Measurements from ENCODE around the gene MMP28. TPM values are rescaled to one million over a fixed set of nuclear protein-coding genes. Genes with fewer than 3 reads are reported as not detected.

MMP28 gene
- polyA plus RNA-seq, 6 donors from 2014 or later: 0.21 TPM; not detected in 5

DNA sequence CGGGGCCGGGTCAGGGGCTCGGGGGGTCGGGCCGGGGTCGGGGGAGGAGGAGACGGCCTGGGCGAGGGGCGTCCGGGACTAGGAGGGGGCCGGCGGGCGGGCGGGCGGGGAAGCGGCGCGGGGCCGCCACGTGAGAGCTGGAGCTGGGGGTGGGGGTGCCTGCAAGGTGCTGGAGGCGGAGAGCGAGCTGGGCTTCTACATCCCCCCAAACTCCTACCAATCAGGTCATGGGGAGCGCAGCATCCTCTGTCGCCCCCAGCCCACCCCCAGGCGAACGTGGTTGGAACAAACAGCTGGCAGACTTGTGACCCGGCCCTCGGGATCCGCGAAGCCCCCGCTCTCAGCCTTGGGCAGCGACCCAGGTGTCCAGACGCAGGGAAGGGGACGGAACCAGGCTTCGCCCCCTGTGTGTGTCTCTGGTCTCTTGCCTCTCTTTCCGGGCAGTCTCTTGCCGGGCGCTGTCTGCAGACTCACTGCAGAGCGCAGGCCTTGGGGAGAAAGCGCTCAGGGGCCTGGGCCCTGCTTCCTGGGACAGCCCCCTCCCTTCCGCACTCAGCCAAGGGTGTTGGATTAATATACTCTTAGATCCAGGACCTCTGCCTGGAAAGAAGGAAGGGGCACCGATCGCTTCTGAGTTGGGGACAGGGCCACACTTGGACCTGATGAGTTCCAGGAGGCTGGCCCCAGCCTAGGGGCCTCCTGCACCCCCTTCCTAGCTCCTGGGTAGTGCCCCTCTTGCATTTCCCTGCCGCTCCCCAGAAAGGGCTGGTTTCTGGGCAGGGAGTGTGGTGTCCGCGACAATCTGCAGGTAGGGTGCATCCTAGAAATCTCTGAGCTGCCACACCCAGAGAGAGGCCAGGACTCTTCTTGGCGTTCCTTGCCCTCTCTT, 63.3 kb downstream of the MMP28 start:
- peak overlapping the region; percentile 65 to 90 (median 78) for H3K4me3 Mint-ChIP-seq
- ATAC-seq (ENCODE audit: low read depth in 2 of 2): peak; percentile 30 to 38
- DNase-seq: no peak
- peak overlapping the region in 1 of 6 donors; percentile 59 for H3K27ac Mint-ChIP-seq
- H3K36me3 Mint-ChIP-seq: peaks cover 14 to 15% of the 10 kb centered on the region in 2 donors
- H3K9me3 Mint-ChIP-seq: no peaks in the 10 kb centered on the region
- peaks cover 6 to 14% (median 12%) of the 10 kb centered on the region in 3 donors for H3K27me3 Mint-ChIP-seq
- peaks cover 12 to 28% (median 12%) of the 10 kb centered on the region in 3 donors for H3K4me1 Mint-ChIP-seq

- Mint-ChIP-seq H3K27me3 (peaks cover 6 to 14% (median 12%) of the 10 kb centered on the region in 3 donors), H3K27ac (peak within 1 kb of the TSS in 1 of 6 donors; percentile 93), H3K9me3 (no peaks in the 10 kb centered on the region), H3K4me1 (peaks cover 12 to 28% (median 12%) of the 10 kb centered on the region in 3 donors), H3K4me3 (peak within 1 kb of the TSS; percentile 69 to 90 (median 81)), H3K36me3 (peaks cover 14 to 17% of the 10 kb centered on the region in 2 donors)
- DNase-seq (peak; percentile 29), ATAC-seq (ENCODE audit: low read depth in 2 of 2) (peak; percentile 79 to 87)
Observed at GRCh38 chr17:35731239-35731916, 64.1 kb downstream of the MMP28 start, which contains the start of gene RASL10B. RASL10B (plus strand) TSS chr17:35731639; CDS start chr17:35735185, 3,546 bp downstream.

GRCh38 chr17:35730400-35731005, 64.9 kb downstream of the MMP28 start:
- peaks cover 12 to 28% (median 12%) of the 10 kb centered on the region in 3 donors for H3K4me1 Mint-ChIP-seq
- H3K9me3 Mint-ChIP-seq: no peaks in the 10 kb centered on the region
- ATAC-seq (ENCODE audit: low read depth in 2 of 2): no peak
- peaks cover 6 to 14% (median 12%) of the 10 kb centered on the region in 3 donors for H3K27me3 Mint-ChIP-seq
- no peak overlapping the region for H3K27ac Mint-ChIP-seq
- no peak for DNase-seq
- H3K4me3 Mint-ChIP-seq: peak overlapping the region in 7 of 8 donors; percentile 29 to 86 (median 69)
- peaks cover 19 to 21% of the 10 kb centered on the region in 2 donors for H3K36me3 Mint-ChIP-seq

- peak overlapping the region in 2 of 6 donors; percentile 33 to 66 for H3K27ac Mint-ChIP-seq
- no peak for DNase-seq
- H3K36me3 Mint-ChIP-seq: peaks cover 30 to 32% of the 10 kb centered on the region in 2 donors
- H3K4me1 Mint-ChIP-seq: peaks cover 12 to 28% (median 12%) of the 10 kb centered on the region in 3 donors
- ATAC-seq (ENCODE audit: low read depth in 2 of 2): no peak
- peaks cover 6 to 14% (median 12%) of the 10 kb centered on the region in 3 donors for H3K27me3 Mint-ChIP-seq
- peak overlapping the region in 1 of 8 donors; percentile 29 for H3K4me3 Mint-ChIP-seq
- H3K9me3 Mint-ChIP-seq: no peaks in the 10 kb centered on the region
Observed at GRCh38 chr17:35729405-35729833, 66.0 kb downstream of the MMP28 start.

- H3K27ac Mint-ChIP-seq: peak overlapping the region in 1 of 6 donors; percentile 9
- no peak for DNase-seq
Observed at GRCh38 chr17:35728551-35728950, 66.9 kb downstream of the MMP28 start.

DNA sequence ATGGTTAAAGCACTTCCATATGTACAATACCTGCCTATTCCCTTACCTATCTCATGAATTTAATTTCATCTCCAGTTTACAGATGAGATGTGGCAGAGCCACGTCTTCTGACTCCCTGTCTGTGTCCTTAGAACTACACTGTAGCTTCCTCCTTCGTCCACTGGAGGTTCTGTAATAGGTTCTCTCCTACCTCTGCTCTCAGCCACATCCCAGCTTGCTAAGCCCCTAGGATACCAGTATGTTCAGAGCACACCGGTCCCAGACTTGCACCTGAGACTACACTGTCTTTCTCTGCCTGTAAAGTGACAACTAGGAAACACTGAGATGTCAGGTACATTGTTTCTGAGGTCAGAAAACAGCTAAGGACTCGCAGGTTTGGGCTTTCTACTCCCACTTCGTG, 67.8 kb downstream of the MMP28 start:
- peaks cover 43 to 45% of the 10 kb centered on the region in 2 donors for H3K36me3 Mint-ChIP-seq
- no peak for ATAC-seq (ENCODE audit: low read depth in 2 of 2)
- H3K4me1 Mint-ChIP-seq: peaks cover 12 to 28% (median 12%) of the 10 kb centered on the region in 3 donors
- peaks cover 6 to 14% (median 12%) of the 10 kb centered on the region in 3 donors for H3K27me3 Mint-ChIP-seq
- DNase-seq: no peak
- H3K9me3 Mint-ChIP-seq: no peaks in the 10 kb centered on the region
- no peak overlapping the region for H3K27ac Mint-ChIP-seq
- no peak overlapping the region for H3K4me3 Mint-ChIP-seq

More at GRCh38 chr17:35728551-35728950, 66.9 kb downstream of the MMP28 start:
- H3K4me3 Mint-ChIP-seq: no peak overlapping the region
- H3K36me3 Mint-ChIP-seq: peaks cover 39 to 40% of the 10 kb centered on the region in 2 donors
- no peak for ATAC-seq (ENCODE audit: low read depth in 2 of 2)
- peaks cover 12 to 28% (median 12%) of the 10 kb centered on the region in 3 donors for H3K4me1 Mint-ChIP-seq
- no peaks in the 10 kb centered on the region for H3K9me3 Mint-ChIP-seq
- H3K27me3 Mint-ChIP-seq: peaks cover 6 to 14% (median 12%) of the 10 kb centered on the region in 3 donors

DNA sequence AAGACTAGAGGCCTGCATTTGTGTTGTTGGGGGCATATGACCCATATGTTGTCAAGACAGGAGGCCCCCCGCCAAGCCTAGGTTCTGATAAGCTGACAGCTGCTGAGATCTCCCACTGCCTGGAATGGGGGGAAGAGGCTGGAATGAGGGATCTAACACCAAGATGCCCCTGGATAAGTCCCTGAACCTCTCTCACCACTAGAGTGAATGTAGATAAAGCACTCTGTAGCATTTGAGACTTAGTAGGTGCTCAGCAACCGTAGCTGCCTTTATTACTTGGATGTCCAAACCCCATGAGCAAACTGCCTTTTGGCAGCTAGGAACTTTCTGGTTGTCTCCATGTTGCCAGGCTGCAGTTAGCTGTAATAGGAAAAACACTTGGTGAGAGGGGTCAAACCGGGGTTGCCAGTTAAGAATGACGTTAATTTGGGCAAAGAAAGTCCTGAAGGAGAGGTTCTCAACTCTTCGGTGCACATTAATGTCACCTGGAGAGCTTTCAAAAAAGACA, 68.4 kb downstream of the MMP28 start:
- Mint-ChIP-seq H3K4me3 (no peak overlapping the region), H3K27me3 (peaks cover 6 to 14% (median 12%) of the 10 kb centered on the region in 3 donors), H3K36me3 (peaks cover 43 to 45% of the 10 kb centered on the region in 2 donors), H3K27ac (no peak overlapping the region), H3K4me1 (peaks cover 12 to 25% (median 12%) of the 10 kb centered on the region in 3 donors), H3K9me3 (no peaks in the 10 kb centered on the region)
- DNase-seq (no peak), ATAC-seq (ENCODE audit: low read depth in 2 of 2) (no peak)

DNA sequence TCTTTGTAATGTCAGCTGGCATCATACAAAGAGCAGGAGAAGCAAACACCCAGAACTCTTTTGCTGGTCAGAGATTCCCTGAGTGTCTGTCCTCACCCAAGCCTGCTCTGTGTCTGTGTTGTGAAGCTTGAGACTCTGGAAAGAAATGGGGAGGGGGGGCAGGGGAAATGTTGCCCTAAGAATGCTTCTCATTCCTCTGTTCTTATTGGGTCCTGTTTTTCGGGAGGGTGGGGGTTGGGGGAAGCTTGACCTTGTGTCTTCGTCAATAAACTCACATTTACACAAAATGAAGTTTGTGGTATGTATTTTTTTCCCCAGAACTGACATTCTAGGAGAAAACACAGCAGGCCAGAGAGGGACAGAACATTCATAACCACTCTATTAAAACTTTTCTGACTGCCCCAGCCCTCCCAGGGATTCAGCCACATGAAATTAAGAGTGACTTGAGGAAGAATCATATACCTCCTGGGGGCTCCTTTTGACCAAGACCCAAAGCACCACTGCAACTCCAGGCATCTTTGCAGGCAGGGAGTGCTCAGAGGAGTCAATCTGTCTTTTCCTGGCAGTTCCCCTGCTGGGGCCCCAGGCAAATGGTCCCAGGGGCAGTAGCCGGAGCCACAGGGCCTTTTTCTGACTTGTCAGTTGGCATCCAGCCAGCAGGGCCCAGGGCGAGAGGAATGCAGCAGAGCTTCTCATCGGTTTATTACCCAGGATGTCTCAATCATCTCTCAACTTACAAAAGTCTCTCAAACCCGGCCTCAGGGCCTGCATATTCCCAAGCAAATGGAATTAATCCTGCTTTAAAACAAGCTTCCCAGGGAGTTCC, 69.1 kb downstream of the MMP28 start:
- H3K27me3 Mint-ChIP-seq: peaks cover 6 to 14% (median 12%) of the 10 kb centered on the region in 3 donors
- no peak overlapping the region for H3K27ac Mint-ChIP-seq
- H3K36me3 Mint-ChIP-seq: peaks cover 43 to 45% of the 10 kb centered on the region in 2 donors
- ATAC-seq (ENCODE audit: low read depth in 2 of 2) (no peak), DNase-seq (no peak)
- H3K9me3 Mint-ChIP-seq: no peaks in the 10 kb centered on the region
- peaks cover 12 to 23% (median 12%) of the 10 kb centered on the region in 3 donors for H3K4me1 Mint-ChIP-seq
- no peak overlapping the region for H3K4me3 Mint-ChIP-seq

DNA sequence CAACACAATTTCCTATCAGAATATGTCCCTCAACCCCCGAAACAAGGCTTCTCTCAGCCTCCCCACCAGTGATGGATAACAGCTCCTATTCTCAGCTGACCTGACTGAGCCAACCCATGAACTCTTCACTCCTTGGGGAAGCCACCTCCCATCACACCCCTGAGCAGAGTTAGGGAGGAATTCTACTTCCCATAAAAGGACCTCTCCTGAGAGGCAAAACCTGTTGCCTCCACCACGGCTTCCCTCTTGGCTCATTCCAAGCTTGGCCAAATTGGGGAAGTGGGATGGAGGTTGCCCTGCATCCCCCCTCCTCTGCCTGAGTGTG, 69.7 kb downstream of the MMP28 start:
- Mint-ChIP-seq H3K27me3 (peaks cover 5 to 8% (median 7%) of the 10 kb centered on the region in 3 donors), H3K27ac (no peak overlapping the region), H3K36me3 (peaks cover 43 to 47% of the 10 kb centered on the region in 2 donors), H3K4me3 (no peak overlapping the region), H3K4me1 (peaks cover 6 to 17% (median 6%) of the 10 kb centered on the region in 3 donors), H3K9me3 (no peaks in the 10 kb centered on the region)
- ATAC-seq (ENCODE audit: low read depth in 2 of 2): no peak
- no peak for DNase-seq

DNA sequence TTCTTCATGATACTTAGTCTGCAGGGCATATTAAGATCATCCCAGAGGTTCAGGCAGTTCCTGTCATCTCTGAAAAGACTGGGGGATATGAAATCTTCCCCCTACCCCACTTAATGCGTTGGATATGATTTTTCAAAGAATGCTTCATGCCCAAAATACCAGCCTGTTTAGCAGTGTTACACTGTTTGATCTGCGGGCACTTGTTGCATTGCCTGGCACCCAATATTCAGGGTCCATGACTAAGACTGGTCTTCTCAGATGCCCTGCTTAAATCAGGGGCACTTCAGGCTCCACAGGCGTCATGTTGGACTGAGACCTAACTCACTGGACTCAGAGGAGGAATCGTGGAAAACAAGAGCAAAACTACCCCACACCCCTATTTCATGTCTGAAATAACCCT, 70.4 kb downstream of the MMP28 start:
- DNase-seq (no peak), ATAC-seq (ENCODE audit: low read depth in 2 of 2) (no peak)
- H3K36me3 Mint-ChIP-seq: peaks cover 43 to 45% of the 10 kb centered on the region in 2 donors
- H3K4me3 Mint-ChIP-seq: no peak overlapping the region
- H3K4me1 Mint-ChIP-seq: peaks cover 0 to 10% (median 0%) of the 10 kb centered on the region in 3 donors
- H3K9me3 Mint-ChIP-seq: no peaks in the 10 kb centered on the region
- peak overlapping the region in 1 of 6 donors; percentile 47 for H3K27ac Mint-ChIP-seq
- peaks cover 0 to 1% (median 0%) of the 10 kb centered on the region in 3 donors for H3K27me3 Mint-ChIP-seq

GRCh38 chr17:35723735-35724134, 71.7 kb downstream of the MMP28 start:
- H3K4me1 Mint-ChIP-seq: no peaks in the 10 kb centered on the region
- H3K27me3 Mint-ChIP-seq: no peaks in the 10 kb centered on the region
- DNase-seq (no peak), ATAC-seq (ENCODE audit: low read depth in 2 of 2) (no peak)
- H3K36me3 Mint-ChIP-seq: peaks cover 49 to 53% of the 10 kb centered on the region in 2 donors
- H3K27ac Mint-ChIP-seq: no peak overlapping the region
- H3K4me3 Mint-ChIP-seq: no peak overlapping the region
- H3K9me3 Mint-ChIP-seq: no peaks in the 10 kb centered on the region

- peaks cover 31 to 36% of the 10 kb centered on the region in 2 donors for H3K36me3 Mint-ChIP-seq
- ATAC-seq (ENCODE audit: low read depth in 2 of 2) (no peak), DNase-seq (no peak)
- no peak overlapping the region for H3K4me3 Mint-ChIP-seq
- H3K9me3 Mint-ChIP-seq: no peaks in the 10 kb centered on the region
- H3K27ac Mint-ChIP-seq: no peak overlapping the region
- no peaks in the 10 kb centered on the region for H3K4me1 Mint-ChIP-seq
- no peaks in the 10 kb centered on the region for H3K27me3 Mint-ChIP-seq
Observed at GRCh38 chr17:35717475-35717874, 78.0 kb downstream of the MMP28 start.
